ENCODE measurements around the gene R3HDM2. TPM values are rescaled to one million over a fixed set of nuclear protein-coding genes. Genes with fewer than 3 reads are reported as not detected.

Gene R3HDM2
- total and polyA plus RNA-seq, 4 experiments from 2014 or later, result 3.9 to 132 (median 71.5) TPM

DNA sequence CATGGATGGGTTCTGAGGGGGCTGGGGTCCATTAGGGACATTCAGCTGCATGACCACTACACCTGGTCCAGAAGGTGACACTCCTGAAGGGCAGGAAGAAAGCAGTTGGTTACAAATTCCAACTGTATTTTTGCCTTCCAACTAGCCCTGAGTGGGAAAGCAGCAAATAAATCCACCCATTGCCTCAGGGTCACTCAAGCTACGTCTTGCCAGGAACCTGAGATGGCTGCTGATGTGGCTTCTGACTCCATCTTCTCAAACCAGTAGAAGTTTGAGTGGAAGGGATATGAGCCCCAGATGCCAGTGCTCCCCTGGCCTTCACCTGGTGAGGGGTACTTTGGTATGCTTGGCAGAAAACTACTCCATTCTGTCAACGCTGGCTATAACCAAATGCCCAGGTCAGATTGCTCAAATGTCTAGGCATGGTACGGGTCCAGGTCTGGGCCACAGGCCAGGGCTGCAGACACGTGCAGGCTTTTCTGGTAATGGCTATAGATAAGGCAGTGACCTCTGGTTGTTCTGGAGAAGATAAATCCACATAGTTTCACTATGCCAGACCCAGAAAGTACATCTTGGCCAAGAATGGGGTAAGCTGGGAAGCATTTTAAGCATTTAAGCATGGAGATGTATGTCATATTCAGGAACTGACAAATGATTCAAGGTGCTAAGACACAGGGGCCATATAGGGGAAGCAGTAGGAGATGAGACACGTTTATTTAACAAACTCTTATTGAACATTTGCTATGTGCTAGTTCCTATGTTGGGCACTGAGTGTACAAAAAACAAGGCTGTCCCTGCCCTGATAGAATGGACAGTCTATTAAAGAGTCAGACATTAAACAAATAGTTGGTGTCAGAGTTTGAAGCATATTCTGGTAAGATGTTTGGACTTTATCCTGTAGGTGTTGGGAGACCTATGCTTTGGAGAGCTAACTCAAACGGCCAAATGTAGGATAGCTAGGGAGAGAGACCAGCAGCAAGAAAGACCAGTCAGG lies 171.6 kb downstream of the R3HDM2 start:
- no peak overlapping the region for H3K27ac Mint-ChIP-seq
- H3K9me3 Mint-ChIP-seq, result peaks cover 0 to 2% (median 0%) of the 10 kb centered on the region in 8 donors
- peaks cover 0 to 4% (median 2%) of the 10 kb centered on the region in 4 donors for H3K4me1 Mint-ChIP-seq
- H3K27me3 ChIP-seq (ENCODE audit: insufficient read depth, low read length), result no peaks in the 10 kb centered on the region
- ChIA-PET POLR2A (ENCODE audit: partially characterized antibody) (no interaction called here), CTCF (ENCODE audit: partially characterized antibody) (no interaction called here)
- intact Hi-C loops (cut with micrococcal nuclease), result no loop called here
- no peaks in the 10 kb centered on the region for H3K27me3 Mint-ChIP-seq
- no peak overlapping the region for H3K27ac ChIP-seq (ENCODE audit: low read depth, low read length)
- no peaks in the 10 kb centered on the region for H3K9me3 ChIP-seq (ENCODE audit: control insufficient read depth in 1 of 2, low read length in 2 of 2)
- H3K4me3 ChIP-seq (ENCODE audit: low read length in 2 of 2), result no peak overlapping the region
- DNase-seq, result no peak
- peaks cover 55% of the 10 kb centered on the region for H3K36me3 ChIP-seq (ENCODE audit: insufficient read depth, low read length)
- no peak overlapping the region for H3K4me3 Mint-ChIP-seq
- H3K4me1 ChIP-seq (ENCODE audit: insufficient read depth, low read length), result no peaks in the 10 kb centered on the region
- H3K36me3 Mint-ChIP-seq, result peaks cover 62 to 75% of the 10 kb centered on the region in 2 donors

DNA sequence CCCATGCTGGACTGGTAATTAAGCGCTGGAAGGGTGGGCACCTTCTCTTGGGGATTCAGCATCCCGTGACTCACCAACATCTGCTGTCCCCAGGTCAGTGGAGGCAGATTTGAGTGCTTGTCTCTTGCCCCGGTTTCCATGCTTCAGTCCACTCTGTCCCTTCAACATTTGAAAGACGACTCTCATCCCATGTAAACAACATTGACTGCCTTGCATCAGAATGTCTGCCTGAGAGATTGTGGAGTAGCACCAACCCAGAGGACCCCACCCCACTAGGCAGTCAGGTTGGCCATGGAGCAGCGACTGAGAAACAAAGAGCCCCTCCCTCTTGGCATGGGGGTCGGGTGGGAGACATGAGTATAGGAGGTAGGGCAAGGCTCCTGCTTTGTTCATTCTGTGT lies 174.9 kb downstream of the R3HDM2 start:
- Histone ChIP-seq H3K27ac (ENCODE audit: low read depth, low read length) (no peak overlapping the region), H3K36me3 (ENCODE audit: insufficient read depth, low read length) (peaks cover 47% of the 10 kb centered on the region), H3K4me3 (ENCODE audit: low read length in 2 of 2) (no peak overlapping the region), H3K4me1 (ENCODE audit: insufficient read depth, low read length) (no peaks in the 10 kb centered on the region), H3K27me3 (ENCODE audit: insufficient read depth, low read length) (no peaks in the 10 kb centered on the region), H3K9me3 (ENCODE audit: control insufficient read depth in 1 of 2, low read length in 2 of 2) (no peaks in the 10 kb centered on the region)
- CTCF ChIA-PET (ENCODE audit: partially characterized antibody), result interaction anchor here (1.1 to 1.5 kb wide), 2 partner anchors 9 to 42 kb away, joined by 3 to 5 read pairs; no protein-coding TSS in a partner anchor
- intact Hi-C loops (cut with micrococcal nuclease), result no loop called here
- Mint-ChIP-seq H3K27me3 (no peaks in the 10 kb centered on the region), H3K4me1 (no peaks in the 10 kb centered on the region), H3K4me3 (no peak overlapping the region), H3K27ac (peak overlapping the region in 2 of 7 donors; percentile 35 to 80), H3K36me3 (peaks cover 47 to 54% of the 10 kb centered on the region in 2 donors), H3K9me3 (peaks cover 0 to 2% (median 0%) of the 10 kb centered on the region in 8 donors)
- DNase-seq, result no peak
- POLR2A ChIA-PET (ENCODE audit: partially characterized antibody), result no interaction called here

DNA sequence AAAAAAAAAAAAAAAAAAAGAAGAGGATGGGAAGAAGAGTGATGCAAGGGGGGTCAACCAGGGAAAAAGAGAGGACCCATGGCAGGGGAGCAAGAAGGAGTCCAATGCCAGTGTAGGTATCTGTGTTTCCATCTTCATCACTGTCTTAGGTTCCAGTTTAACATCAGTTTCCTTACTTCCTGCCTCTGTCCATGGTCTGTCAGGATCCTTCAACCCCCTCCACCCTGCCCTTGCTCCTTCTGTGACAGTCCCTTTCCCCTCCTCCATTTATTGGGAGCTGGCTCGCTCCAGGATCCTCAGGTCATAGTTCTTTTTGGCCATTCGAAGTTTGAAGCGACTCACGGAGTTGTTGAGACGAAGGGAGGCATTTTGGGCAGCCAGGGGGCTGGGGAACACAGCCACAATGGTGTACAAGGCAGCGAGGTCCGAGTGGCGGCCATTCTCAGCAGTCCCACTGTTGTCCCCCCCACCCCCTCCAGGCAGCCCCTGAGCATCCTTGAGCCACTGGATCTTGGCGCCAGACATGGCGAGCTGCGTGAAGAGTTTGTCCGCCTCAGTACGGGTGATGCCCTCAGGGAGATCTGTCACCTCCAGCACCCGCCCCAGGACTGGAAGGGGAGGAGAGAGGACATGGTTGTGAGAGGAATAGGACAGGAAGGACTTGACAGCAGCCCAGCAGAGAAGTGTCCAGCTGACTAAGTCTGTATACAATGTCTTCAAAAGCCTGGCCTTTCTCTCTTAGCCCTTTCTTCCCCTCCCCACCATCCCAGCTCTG lies 176.2 kb downstream of the R3HDM2 start:
- intact Hi-C loops (cut with micrococcal nuclease), result no loop called here
- peaks cover 37 to 45% of the 10 kb centered on the region in 2 donors for H3K36me3 Mint-ChIP-seq
- Histone ChIP-seq H3K27ac (ENCODE audit: low read depth, low read length) (no peak overlapping the region), H3K4me3 (ENCODE audit: low read length in 2 of 2) (no peak overlapping the region), H3K36me3 (ENCODE audit: insufficient read depth, low read length) (peaks cover 41% of the 10 kb centered on the region), H3K9me3 (ENCODE audit: control insufficient read depth in 1 of 2, low read length in 2 of 2) (no peaks in the 10 kb centered on the region), H3K4me1 (ENCODE audit: insufficient read depth, low read length) (no peaks in the 10 kb centered on the region), H3K27me3 (ENCODE audit: insufficient read depth, low read length) (no peaks in the 10 kb centered on the region)
- H3K9me3 Mint-ChIP-seq, result peaks cover 0 to 1% (median 0%) of the 10 kb centered on the region in 8 donors
- POLR2A ChIA-PET (ENCODE audit: partially characterized antibody), result no interaction called here
- H3K27me3 Mint-ChIP-seq, result no peaks in the 10 kb centered on the region
- no peak for DNase-seq
- no peak overlapping the region for H3K4me3 Mint-ChIP-seq
- H3K4me1 Mint-ChIP-seq, result no peaks in the 10 kb centered on the region
- CTCF ChIA-PET (ENCODE audit: partially characterized antibody), result interaction anchor here (0.7 to 5.3 kb wide), 3 partner anchors 10 to 79 kb away, joined by 4 to 34 read pairs (median 5); no protein-coding TSS in a partner anchor
- H3K27ac Mint-ChIP-seq, result peak overlapping the region in 2 of 7 donors; percentile 13 to 42

DNA sequence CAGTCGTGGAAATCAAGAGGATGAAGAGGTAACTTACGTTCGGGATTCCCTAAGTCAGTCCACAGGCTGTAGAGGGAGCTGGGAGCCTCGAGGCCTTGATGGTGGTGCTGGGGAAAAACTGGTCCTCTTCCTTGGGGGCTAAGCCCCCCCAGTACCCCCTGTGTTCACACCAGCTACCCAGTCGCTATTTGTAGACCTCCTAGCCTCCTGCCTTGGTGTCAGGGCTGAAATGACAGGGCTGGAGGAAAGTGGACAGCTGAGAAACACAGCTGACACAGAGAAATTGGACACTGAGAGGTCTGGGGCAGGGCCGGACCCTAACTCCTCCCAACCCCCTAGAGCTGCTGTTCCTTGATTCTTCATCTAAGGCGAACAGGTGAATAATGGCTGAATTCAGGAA lies 179.9 kb downstream of the R3HDM2 start, which contains the start of gene STAC3:
Gene STAC3, minus strand, starts transcription at position 232 of the 400 bp plus-strand sequence. CDS start 1,551 bp downstream, outside the sequence.
- Histone ChIP-seq H3K9me3 (ENCODE audit: control insufficient read depth in 1 of 2, low read length in 2 of 2) (no peaks in the 10 kb centered on the region), H3K36me3 (ENCODE audit: insufficient read depth, low read length) (peaks cover 9% of the 10 kb centered on the region), H3K27me3 (ENCODE audit: insufficient read depth, low read length) (no peaks in the 10 kb centered on the region), H3K27ac (ENCODE audit: low read depth, low read length) (no peak within 1 kb of the TSS), H3K4me3 (ENCODE audit: low read length in 2 of 2) (no peak within 1 kb of the TSS), H3K4me1 (ENCODE audit: insufficient read depth, low read length) (no peaks in the 10 kb centered on the region)
- Mint-ChIP-seq H3K27ac (peak within 1 kb of the TSS in 1 of 7 donors; percentile 29), H3K36me3 (peaks cover 17 to 18% of the 10 kb centered on the region in 2 donors), H3K4me1 (no peaks in the 10 kb centered on the region), H3K27me3 (peaks cover 3% of the 10 kb centered on the region in 2 donors), H3K4me3 (no peak within 1 kb of the TSS), H3K9me3 (no peaks in the 10 kb centered on the region)
- CTCF ChIA-PET (ENCODE audit: partially characterized antibody), result interaction anchor here (0.9 to 5.3 kb wide), 5 partner anchors 9 to 37 kb away, joined by 5 to 34 read pairs (median 7); no protein-coding TSS in a partner anchor
- intact Hi-C loops (cut with micrococcal nuclease), result no loop called here
- POLR2A ChIA-PET (ENCODE audit: partially characterized antibody), result interaction anchor here (0.6 kb wide), 1 partner anchor 8 kb away, joined by 3 read pairs; no protein-coding TSS in a partner anchor
- DNase-seq, result no peak

DNA sequence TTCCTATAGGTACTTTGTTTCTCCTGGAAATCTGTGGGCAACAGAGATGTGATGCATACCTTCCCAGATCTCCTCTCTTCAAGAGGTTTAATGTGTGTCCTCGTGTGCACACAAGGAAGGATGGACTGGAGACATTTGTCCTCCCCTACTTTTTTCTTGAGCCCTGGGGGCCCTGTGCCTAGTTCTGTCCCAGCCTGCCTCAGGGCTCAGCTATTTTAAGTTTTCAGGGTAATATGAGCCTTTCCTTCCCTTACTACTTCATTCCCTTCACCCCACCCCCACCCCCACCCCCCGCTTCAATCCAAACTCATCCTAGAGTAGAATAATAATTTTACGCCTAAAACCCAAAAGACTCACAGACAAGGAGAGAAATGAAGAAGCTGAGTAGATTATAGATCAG lies 180.3 kb downstream of the R3HDM2 start:
- Histone ChIP-seq H3K27me3 (ENCODE audit: insufficient read depth, low read length) (no peaks in the 10 kb centered on the region), H3K4me3 (ENCODE audit: low read length in 2 of 2) (no peak overlapping the region), H3K4me1 (ENCODE audit: insufficient read depth, low read length) (no peaks in the 10 kb centered on the region), H3K36me3 (ENCODE audit: insufficient read depth, low read length) (peaks cover 5% of the 10 kb centered on the region), H3K27ac (ENCODE audit: low read depth, low read length) (no peak overlapping the region), H3K9me3 (ENCODE audit: control insufficient read depth in 1 of 2, low read length in 2 of 2) (no peaks in the 10 kb centered on the region)
- H3K4me3 Mint-ChIP-seq, result no peak overlapping the region
- ChIA-PET POLR2A (ENCODE audit: partially characterized antibody) (interaction anchor here (1.0 kb wide), 1 partner anchor 20 kb away, joined by 3 read pairs; no protein-coding TSS in a partner anchor), CTCF (ENCODE audit: partially characterized antibody) (interaction anchor here (1.3 to 5.3 kb wide), 4 partner anchors 8 to 36 kb away, joined by 5 to 34 read pairs (median 7); no protein-coding TSS in a partner anchor)
- no peaks in the 10 kb centered on the region for H3K4me1 Mint-ChIP-seq
- intact Hi-C loops (cut with micrococcal nuclease), result no loop called here
- no peaks in the 10 kb centered on the region for H3K9me3 Mint-ChIP-seq
- DNase-seq, result no peak
- no peak overlapping the region for H3K27ac Mint-ChIP-seq
- peaks cover 3% of the 10 kb centered on the region in 2 donors for H3K27me3 Mint-ChIP-seq
- H3K36me3 Mint-ChIP-seq, result peaks cover 13 to 14% of the 10 kb centered on the region in 2 donors

DNA sequence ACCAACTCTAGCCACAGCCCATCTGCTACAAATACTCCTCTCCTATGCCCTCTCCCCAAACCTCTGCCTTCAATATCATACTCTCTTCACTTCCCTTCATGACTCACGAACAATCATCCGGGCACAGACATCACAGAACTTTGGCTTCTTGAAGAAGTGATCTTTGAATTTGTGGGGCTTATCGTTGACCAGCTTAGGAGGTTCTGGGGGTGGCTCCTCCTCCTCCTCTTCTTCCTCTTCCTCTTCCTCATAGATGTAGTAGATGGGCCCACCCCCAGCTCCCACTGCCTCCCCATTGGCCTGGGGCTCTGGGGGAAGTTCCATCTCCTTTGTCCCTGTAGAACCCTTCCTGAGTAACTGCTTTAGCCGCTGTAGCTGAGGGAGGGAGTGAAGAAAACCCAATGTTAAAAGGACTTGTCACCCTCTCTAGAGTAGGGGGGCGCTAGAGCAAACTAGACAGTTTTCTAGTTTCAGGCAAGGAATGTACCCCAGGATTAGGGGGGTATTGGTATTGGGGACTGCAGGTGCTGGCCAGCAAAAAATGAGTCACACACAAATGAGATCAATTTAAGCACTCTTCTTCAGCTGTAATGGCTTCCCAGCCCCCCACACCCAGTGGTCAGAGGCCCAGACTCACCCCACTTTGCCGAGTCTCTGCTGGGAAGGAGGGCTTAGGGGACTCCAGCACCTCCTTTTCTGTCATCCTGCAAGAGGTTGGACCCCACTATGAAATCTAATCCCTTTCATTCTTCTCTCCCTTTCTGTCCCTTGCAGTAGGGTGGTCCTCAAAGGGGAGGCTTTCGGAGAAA lies 181.7 kb downstream of the R3HDM2 start:
- peaks cover 4 to 10% of the 10 kb centered on the region in 2 donors for H3K36me3 Mint-ChIP-seq
- Histone ChIP-seq H3K36me3 (ENCODE audit: insufficient read depth, low read length) (no peaks in the 10 kb centered on the region), H3K27me3 (ENCODE audit: insufficient read depth, low read length) (no peaks in the 10 kb centered on the region), H3K27ac (ENCODE audit: low read depth, low read length) (no peak overlapping the region), H3K4me1 (ENCODE audit: insufficient read depth, low read length) (no peaks in the 10 kb centered on the region), H3K4me3 (ENCODE audit: low read length in 2 of 2) (no peak overlapping the region), H3K9me3 (ENCODE audit: control insufficient read depth in 1 of 2, low read length in 2 of 2) (no peaks in the 10 kb centered on the region)
- no peak for DNase-seq
- CTCF ChIA-PET (ENCODE audit: partially characterized antibody), result interaction anchor here (0.7 to 12.9 kb wide), 3 partner anchors 10 to 34 kb away, joined by 4 to 415 read pairs (median 5); partner anchors contain the start of gene NXPH4
- intact Hi-C loops (cut with micrococcal nuclease), result no loop called here
- peaks cover 3% of the 10 kb centered on the region in 2 donors for H3K27me3 Mint-ChIP-seq
- peaks cover 0 to 2% (median under 1%) of the 10 kb centered on the region in 4 donors for H3K4me1 Mint-ChIP-seq
- H3K4me3 Mint-ChIP-seq, result no peak overlapping the region
- peak overlapping the region in 1 of 7 donors; percentile 1 for H3K27ac Mint-ChIP-seq
- H3K9me3 Mint-ChIP-seq, result no peaks in the 10 kb centered on the region
- POLR2A ChIA-PET (ENCODE audit: partially characterized antibody), result no interaction called here
